ENCODE results near the gene TAF3. TPM values are rescaled to one million over a fixed set of nuclear protein-coding genes. Genes with fewer than 3 reads are reported as not detected.

Gene TAF3
- total RNA-seq, 3 donors from 2014 or later = 7.4 to 9.7 (median 9.2) TPM

GRCh38 chr10:8041992-8042720, 223.9 kb downstream of the TAF3 start:
- DNase-seq (ENCODE audit: low spot score in 2 of 2) = no peak
- Histone ChIP-seq H3K27ac (no peak overlapping the region), H3K9me3 (no peaks in the 10 kb centered on the region), H3K36me3 (no peaks in the 10 kb centered on the region), H3K4me1 (no peaks in the 10 kb centered on the region), H3K27me3 (peaks cover 4 to 80% of the 10 kb centered on the region in 2 donors), H3K4me3 (no peak overlapping the region)
- TF ChIP-seq POLR2A (IDR thresholded peaks at IDR 0.05) (no peak), CTCF (IDR thresholded peaks at IDR 0.05) (no peak), POLR2AphosphoS5 (IDR thresholded peaks at IDR 0.05) (no peak)
- intact Hi-C loops (cut with DNase I; ENCODE audit: low total_unique reads) = no loop called here

GRCh38 chr10:8042721-8043568, 224.6 kb downstream of the TAF3 start:
- H3K36me3 ChIP-seq = no peaks in the 10 kb centered on the region
- no peak for DNase-seq (ENCODE audit: low spot score in 2 of 2)
- H3K27ac ChIP-seq = no peak overlapping the region
- H3K9me3 ChIP-seq = no peaks in the 10 kb centered on the region
- H3K4me3 ChIP-seq = no peak overlapping the region
- intact Hi-C loops (cut with DNase I; ENCODE audit: low total_unique reads) = no loop called here
- TF ChIP-seq POLR2A (IDR thresholded peaks at IDR 0.05) = no peak
- no peak for TF ChIP-seq CTCF (IDR thresholded peaks at IDR 0.05)
- TF ChIP-seq POLR2AphosphoS5 (IDR thresholded peaks at IDR 0.05) = no peak
- peaks cover 0 to 80% of the 10 kb centered on the region in 2 donors for H3K27me3 ChIP-seq
- no peaks in the 10 kb centered on the region for H3K4me1 ChIP-seq

GRCh38 chr10:8043569-8044306, 225.4 kb downstream of the TAF3 start:
- Histone ChIP-seq H3K4me1 (no peaks in the 10 kb centered on the region), H3K36me3 (no peaks in the 10 kb centered on the region), H3K27me3 (peaks cover 0 to 80% of the 10 kb centered on the region in 2 donors), H3K27ac (no peak overlapping the region), H3K9me3 (no peaks in the 10 kb centered on the region), H3K4me3 (no peak overlapping the region)
- no peak for TF ChIP-seq POLR2AphosphoS5 (IDR thresholded peaks at IDR 0.05)
- no peak for TF ChIP-seq POLR2A (IDR thresholded peaks at IDR 0.05)
- TF ChIP-seq CTCF (IDR thresholded peaks at IDR 0.05) = no peak
- intact Hi-C loops (cut with DNase I; ENCODE audit: low total_unique reads) = no loop called here
- DNase-seq (ENCODE audit: low spot score in 2 of 2) = no peak

- peaks cover 0 to 80% of the 10 kb centered on the region in 2 donors for H3K27me3 ChIP-seq
- no peak overlapping the region for H3K27ac ChIP-seq
- H3K4me3 ChIP-seq = peak overlapping the region in 1 of 3 donors; percentile 68
- intact Hi-C loops (cut with DNase I; ENCODE audit: low total_unique reads) = no loop called here
- H3K9me3 ChIP-seq = no peaks in the 10 kb centered on the region
- no peak for TF ChIP-seq POLR2A (IDR thresholded peaks at IDR 0.05)
- TF ChIP-seq CTCF (IDR thresholded peaks at IDR 0.05) = no peak
- H3K4me1 ChIP-seq = no peaks in the 10 kb centered on the region
- no peaks in the 10 kb centered on the region for H3K36me3 ChIP-seq
- DNase-seq (ENCODE audit: low spot score in 2 of 2) = no peak
These were observed 226.1 kb downstream of the TAF3 start for GRCh38 chr10:8044331-8044907.

Data from breast epithelium (tissue), 4 donors.